ENCODE data around the gene GALNT9.
"Not testable (repeated sequence)": the region's sequence is repeated elsewhere in the genome, so short reads cannot be mapped to it uniquely, and the experiment has no call there.

GALNT9 gene

DNA sequence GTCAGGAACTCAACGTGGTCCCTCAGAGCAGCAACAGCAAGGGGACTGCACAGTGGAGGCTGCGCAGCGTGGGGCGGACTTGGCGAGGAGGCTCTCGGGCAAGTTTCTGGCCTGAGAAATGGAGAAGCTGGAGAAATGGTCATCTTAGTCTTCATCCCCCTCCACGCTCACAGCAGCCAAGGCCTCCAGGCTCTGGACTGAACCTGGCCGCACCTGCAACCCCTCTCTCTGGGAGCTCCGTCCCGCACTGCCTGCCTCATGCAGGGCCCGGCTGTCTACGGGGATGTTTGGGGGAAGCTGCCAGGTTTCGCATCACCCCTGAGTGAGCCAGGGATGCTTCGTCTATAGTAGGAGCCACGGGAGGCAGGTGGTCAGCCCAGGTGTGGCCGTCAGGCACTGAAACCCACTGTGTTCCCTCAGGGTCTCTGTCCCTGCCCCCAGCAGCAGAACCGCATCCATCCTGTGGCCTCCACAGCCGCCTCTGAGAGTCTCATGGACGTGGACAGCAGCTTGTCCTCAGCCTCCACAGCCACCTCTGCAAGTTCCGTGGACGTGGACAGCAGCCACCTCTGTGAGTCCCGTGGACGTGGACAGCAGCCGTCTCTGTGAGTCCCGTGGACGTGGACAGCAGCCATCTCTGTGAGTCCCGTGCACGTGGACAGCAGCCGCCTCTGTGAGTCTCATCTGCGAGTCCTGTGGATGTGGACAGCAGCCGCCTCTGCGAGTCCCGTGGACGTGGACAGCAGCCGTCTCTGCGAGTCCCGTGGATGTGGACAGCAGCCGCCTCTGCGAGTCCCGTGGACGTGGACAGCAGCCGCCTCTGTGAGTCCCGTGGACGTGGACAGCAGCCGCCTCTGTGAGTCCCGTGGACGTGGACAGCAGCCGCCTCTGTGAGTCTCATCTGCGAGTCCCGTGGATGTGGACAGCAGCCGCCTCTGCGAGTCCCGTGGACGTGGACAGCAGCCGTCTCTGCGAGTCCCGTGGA is 29.1 kb upstream of the GALNT9 start:
- not testable (repeated sequence) for DNase-seq (ENCODE audit: low read depth)

DNA sequence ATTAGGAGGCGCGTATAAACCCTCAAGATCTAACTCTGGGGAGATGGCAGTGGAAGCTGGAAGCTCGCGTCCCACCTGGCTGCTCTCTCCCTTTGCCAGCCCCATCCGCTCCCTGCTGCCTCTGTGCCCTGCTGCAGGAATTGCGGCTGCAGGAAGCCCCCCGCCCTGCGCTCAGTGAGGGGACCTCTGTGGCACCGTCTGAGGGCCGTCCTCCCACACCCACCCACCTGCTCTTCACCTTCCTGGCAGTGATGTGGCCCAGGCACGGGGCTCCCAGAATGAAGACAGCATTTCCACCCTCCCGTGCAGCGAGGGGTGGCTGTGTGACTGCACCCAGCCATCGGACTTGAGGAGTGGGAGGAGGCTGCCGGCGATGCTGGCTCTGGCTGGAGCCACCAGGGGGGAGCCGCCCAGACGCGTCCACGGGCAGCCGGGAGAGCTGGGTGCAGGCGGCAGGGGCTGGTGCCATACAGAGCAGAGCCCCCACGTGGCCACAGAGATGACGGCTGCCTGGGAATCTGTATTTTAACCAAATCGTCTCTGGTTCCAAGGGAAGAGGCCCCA is 28.3 kb upstream of the GALNT9 start:
- no peak for DNase-seq (ENCODE audit: low read depth)

DNA sequence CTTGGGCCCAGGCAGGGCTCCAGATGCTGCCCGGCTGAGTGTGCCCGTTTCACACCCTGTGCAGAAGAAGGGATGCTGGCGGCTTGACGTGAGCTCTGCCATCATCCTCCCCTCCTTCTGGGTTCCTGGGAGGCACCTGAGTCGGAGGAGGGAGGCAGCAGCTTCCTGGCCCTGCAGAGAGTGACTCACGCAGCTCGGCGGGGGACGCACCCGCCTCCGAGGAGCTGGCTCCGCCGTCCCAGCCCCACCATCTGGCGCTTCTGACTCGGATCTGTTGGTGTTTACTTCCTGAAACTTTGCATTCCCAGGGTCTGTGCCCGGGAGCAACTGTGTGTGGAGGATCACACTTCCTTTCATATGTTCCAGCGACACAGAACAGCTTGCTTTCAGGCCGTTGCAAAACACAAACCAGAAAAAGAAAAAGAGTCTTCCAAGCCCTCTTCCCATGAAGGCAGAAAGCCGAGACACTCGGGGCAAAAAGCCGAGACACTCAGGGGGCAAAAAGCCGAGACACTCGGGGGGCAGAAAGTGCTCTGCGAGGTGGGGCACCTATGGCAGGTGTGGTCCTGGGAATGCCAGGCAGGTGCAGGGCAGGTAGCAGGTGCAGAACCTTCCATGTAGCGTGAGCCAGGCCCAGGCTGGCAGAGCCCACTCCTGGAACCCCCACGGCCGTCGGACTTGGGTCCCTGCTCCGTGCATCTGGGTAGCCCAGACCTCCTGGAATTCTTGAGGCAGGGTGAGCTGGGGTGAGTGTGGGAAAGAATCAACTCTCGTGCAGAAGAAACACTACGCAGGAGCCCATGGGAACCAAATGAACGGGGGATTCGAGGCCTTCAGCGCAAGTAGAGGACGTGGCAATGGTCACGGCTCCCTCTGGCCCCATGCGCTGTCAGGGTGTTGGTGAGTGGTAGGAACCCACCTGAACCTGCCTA is 27.6 kb upstream of the GALNT9 start:
- peak; percentile 38 for DNase-seq (ENCODE audit: low read depth)

DNA sequence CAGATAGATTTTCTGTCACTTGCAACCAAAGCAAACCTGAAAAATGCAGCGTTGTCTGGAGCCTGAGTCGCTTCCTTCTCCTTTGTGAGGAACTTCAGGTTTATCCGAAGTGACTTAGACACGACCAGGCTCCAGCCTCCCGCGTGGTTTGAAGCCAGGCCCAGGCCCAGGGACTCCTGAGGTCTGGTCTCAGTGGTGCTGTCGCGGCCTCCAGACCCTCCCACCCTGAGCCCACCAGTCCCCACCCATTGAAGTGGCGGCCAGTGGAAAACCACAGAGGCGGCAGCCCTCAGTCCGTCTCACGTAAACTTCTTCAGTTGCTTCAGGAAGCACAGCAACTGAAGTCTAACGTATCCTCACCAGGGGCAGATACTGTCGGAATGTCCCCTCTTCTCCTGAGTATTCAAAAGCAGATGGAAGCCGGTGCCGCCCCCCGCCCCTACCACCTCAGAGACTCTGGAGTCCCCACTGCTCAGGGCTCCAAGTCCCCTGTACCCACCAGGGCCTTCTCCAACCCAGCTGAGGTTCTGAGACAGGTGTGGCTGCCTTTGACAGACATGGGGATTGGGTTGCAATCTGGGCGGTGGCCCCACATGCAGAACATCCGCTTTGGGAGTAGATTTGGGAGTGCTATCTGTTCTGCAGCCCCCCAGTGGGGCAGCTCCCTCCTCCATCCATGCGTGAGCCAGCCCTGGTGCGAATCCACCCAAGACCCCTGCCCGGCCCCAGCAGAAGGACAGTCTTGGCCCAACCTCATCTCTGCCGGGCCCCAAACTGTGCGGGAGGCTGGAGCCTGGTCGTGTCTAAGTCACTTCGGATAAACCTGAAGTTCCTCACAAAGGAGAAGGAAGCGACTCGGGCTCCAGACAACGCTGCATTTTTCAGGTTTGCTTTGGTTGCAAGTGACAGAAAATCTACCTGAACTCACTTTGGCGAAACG is 26.6 kb upstream of the GALNT9 start:
- no peak for DNase-seq (ENCODE audit: low read depth)

DNA sequence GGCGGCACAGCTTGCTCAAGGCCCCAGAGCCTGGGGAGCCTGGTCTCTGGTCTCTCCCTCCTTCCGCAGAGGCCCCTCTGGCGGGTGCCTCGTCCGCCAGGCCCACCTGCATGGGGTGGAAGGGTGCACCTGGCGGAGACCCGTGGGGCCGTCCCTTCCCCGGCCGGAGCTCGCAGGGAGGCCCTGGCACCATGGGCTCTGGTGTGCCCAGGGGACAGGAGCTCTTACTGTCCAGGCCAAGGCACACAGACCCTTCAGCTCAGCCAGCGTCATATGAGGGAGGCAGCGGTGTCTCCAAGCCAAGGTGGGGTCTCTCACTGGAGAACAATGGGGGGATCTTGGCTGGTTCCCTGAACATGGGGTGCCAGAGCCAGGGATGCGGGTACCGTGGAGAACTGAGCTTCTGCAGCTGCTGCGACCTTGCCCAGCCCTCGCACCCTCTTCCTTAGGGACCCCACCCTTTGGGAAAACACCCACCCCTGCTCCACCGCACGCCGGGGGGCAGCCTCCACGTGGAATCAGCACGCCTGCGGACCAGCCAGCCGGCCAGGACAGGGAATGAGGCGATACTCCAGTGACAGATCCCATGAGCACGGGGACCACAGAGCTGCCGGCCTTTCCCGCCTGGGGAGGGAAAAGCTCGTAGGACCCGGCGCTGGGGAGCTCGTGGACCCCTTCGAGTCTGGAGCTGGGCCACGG is 25.7 kb upstream of the GALNT9 start:
- no peak for DNase-seq (ENCODE audit: low read depth)

DNA sequence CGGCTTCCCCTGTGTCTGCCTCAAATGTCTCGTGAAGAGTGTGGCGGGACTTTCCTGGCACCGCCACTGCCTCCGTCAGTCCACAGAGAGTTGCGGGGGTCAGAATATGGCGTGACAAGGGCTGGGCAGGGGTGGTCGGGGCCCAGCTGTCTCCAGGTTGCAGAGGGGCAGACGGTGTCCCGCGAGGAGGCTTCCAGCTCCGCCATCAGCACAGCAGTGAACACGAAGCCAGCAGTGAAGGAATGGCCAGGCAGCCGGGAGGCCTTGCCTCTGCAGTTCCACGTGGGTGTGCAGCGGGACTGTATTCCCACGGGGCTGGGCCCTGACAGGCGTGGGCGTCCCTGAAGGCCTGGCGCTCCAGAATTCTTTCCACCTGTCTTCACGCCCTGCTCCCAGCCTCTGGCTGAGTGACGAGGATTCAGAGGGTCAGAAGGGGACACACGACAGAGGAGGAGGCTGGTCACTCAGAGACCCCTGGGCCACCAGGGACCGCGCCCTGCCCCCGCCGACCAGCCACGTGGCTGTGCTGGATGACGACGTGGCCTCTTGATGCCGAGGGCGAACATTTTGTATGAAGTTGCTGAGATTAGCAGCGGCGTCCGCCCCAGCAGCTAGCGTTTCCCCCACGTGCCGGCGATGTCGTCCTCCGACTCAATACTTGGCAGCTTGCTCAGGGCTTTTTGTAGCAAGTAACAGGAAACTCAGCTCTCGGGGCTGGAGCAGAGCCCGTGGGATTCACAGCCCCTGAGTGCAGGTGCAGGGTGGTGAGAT is 25.0 kb upstream of the GALNT9 start:
- no peak for DNase-seq (ENCODE audit: low read depth)

DNA sequence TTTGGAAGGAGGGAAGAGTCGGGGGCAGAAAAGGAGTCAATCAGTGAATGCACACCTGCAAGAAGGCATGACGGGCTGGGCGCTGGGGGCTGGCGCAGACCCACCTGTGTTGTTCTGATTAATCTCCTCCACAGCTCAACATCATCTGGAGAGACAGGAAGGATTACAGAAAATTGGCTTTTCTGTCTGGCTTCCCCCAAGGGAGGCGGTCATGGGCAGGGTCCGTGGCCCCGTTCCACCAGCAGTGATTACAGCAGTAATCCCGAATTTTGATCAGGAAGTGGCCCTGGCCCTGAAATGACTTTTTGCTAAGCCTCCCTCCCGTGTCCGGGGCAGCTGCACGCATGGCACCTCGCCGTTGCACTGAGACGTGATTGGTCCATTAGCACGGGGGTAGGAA is 24.4 kb upstream of the GALNT9 start:
- DNase-seq (ENCODE audit: low read depth), result no peak

DNA sequence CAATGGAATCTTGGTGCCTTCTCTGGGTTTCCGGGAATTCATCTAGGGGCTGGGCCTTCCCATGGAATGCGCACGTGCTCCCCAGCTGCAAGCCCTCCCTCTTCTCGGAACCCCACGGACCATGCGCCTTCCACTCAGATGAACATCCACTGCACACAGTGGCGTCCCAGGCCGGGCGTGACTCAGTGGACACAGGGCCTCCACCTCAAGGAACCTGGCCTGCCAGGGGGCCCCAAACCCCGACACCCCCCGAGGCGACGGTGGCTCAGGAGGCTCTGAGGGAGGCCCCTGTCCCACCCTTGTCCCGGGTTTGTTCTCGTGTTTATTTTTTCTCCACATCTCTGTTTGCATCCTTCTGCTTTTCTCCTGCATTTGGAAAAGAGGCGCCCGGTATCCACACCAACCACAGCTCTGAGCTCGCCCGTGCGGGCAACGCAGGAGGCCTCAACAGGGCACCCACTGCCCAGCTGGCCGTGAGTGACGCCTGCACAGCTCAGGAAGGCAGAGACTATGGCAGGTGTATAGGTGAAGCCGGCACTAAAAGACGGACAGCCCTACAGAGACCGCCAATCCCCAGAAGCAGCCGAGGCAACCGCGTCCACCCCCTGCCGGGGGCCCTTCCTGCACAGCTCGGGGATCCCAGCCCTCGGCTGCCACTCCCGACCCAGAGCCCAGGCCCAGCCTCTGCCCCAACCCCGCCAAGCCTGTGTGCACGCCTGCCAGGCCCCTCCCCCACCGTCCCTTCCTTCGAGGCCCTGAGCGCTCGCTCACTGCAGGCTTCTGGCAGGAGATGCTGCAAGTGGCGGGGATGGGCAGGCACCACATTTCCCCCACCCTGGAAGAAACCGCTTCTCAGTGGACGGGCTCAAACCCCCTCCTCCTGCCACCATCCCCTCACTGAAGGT is 23.8 kb upstream of the GALNT9 start:
- DNase-seq (ENCODE audit: low read depth), result no peak

DNA sequence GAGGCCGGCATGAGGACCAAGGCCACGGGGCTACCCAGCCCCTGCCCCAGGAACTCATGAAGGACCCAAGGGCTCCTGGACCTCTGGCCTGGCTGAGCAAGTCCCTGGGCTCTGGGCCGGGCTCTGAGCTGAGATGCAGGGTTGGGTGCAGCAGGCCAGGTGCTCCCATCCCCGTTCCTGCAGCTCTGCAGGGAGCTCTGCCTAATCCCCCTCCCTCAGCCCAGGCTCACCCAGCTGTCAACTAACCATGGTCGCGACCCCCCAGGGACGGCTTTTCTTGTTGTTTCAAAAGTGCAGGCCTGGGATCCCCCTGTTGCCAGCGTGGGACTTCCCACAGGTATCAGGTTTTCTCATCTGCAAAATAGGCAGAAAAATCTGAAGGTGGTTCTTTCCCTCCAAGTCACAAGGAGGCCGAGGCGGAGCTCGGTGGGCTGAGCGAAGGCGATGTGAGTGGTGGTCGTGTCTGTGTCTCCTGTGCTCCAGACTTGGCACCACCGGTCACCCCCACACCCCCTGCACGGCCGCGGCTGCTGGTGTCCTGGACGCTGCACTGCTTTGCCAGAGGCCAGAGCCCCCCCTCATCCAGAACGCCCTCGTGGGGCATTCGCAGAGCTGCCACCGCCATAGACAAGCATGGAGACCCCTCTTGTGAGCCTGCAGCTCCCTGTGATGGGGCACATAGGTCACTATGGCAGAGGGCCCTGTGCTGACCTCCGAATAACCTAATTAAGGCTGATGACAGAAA is 22.5 kb upstream of the GALNT9 start:
- no peak for DNase-seq (ENCODE audit: low read depth)

DNA sequence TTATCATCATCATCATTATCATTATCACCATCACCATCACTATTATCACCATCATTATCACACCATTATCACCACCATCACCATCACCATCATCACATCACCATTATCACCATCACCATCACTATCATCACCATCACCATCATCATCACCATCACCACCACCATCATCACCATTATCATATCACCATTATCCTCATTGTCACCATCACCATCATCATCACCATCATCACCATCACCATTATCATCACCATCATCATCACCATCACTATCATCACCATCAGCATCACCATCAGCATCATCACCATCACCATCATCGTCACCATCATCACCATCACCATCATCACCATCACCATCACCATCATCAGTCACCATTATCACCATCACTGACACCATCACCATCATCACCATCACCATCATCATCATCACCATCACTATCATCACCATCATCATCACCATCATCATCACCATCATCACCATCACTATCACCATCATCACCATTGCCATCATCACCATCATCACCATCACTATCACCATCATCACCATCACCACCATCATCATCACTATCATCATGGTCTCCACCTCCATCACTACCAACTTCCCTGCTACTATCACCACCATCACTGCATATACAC is 20.2 kb upstream of the GALNT9 start:
- DNase-seq (ENCODE audit: low read depth), result no peak

DNA sequence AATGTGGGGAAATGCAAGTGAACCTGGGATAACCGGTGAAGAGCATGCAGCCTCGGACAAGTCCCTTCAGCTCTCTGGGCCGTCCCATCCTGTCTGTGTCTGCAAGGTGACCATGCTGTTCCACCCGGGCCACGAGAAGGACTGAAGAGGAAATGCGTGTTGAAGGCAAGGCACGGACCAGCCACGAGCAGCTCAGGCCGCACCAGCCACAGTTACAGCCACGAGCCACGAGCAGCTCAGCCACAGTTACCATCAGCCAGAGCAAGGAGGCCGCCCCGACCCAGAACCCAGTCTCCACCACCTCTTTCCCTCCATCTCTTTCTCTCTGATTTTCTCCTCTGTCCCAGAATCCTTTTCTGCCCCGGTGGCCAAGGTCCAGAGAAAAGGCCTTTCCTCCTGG is 18.8 kb upstream of the GALNT9 start:
- DNase-seq (ENCODE audit: low read depth), result no peak

DNA sequence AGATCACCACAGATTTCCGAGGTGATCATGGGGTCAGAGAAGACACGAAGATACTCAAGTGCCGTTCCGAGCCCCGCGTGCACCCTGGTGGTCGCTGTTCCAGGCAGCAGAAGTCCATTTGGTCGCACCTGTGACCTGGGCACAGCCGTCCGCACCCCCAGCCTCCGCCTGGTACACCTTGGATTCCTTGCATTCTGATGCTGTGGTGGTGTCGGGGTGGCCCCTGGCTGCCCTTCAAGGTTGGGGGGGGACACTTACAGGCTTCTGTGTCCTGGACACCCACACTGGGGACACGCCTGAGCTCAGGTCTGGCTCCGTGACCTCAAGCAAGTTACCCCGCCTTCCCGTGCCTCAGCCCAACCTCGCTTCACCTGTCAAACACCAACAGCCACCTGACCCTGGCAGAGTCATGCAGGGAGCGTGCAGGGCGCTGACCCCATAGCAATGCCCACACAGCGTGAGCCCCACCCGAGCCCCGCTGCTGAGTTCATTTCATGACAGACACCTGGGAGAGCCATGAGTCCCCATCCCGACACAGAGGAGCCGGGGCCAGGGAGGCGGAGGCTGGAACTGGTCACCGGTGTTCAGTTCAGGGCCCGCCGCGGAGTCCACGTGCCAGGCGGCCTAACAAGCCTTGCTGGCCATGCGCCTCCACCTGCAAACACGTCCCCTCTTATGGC is 17.9 kb upstream of the GALNT9 start:
- DNase-seq (ENCODE audit: low read depth), result no peak

DNA sequence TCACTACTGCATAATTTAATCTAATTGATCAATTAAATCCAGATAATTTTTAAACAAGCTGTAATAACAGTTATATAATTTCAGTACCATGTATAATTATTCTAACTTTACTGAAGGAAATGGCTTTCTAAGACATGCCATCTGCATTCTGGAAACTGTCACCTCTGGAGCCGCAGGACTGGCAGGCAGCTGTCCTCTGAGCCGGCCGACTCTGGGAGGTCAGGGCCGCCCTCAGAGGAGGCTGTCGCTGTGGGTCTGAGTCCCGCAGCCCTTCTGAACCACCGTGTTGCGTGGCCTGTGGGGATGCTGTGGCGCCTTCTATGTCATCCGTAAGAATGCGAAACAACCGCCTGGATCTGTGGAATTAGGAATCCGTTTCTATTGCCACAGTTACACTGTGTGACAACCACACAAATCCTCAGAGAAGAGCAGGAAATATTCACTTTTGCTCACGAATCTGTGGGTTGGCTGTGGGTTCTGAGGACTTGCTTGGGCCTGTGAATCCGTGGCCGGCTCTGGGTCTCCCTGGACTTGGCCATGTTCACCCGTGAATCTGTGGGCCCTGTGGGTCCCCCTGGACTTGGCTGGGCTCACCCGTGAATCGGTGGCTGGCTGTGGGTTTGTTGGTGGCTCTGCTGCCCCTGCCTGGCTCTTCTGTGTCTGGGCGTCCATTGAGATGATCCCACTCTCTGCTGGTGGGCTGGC is 17.2 kb upstream of the GALNT9 start:
- DNase-seq (ENCODE audit: low read depth), result no peak

DNA sequence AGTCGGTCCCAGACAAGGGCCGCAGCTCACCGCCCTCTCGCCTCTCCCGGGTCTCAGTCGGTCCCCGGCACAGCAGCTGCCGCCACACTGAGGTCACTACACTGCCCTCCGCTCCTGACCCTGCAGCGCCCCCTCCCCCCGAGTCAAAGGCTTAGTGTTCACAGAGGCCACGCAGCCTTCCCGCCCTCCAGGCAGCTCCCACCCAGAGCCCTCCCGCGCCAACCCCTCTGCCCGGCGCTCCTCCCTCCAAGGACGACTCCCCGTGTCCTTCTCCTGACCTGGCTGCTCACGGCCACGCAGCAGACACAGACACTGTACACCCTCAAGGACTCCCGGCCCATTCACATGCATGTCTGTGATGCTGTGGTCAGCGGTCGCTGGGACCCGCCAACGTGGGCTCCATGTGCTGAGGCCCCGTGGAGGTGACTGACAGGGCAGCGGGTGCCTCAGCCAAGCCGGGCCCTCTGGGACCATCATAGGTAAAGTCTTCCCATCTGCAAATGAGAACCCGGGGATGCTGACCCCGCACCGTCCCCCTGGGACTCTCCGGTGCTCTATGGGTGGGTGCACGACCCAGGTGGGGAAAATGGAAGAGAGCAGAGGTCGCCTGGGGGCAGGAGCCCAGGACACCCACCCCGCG is 16.3 kb upstream of the GALNT9 start:
- no peak for DNase-seq (ENCODE audit: low read depth)

DNA sequence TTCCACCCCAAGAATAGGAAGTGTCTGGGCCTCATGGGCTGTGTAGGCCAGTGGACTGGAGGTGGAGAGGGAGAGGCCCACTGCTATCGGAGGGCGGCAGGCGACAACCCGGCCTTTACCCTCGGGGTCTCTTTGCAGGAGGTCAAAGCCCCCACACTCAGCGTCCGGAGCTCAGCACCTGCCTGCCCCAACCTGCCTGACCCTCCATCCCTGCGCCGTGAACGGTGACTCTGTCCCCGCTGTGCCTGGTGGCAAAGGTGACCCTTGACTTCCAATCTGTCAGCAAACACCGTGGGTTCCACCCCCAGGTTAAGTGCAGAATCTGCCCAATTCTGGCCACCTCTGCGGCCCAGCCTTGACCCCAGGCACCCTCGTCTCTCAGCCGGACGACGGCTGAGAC is 15.7 kb upstream of the GALNT9 start:
- DNase-seq (ENCODE audit: low read depth), result no peak

DNA sequence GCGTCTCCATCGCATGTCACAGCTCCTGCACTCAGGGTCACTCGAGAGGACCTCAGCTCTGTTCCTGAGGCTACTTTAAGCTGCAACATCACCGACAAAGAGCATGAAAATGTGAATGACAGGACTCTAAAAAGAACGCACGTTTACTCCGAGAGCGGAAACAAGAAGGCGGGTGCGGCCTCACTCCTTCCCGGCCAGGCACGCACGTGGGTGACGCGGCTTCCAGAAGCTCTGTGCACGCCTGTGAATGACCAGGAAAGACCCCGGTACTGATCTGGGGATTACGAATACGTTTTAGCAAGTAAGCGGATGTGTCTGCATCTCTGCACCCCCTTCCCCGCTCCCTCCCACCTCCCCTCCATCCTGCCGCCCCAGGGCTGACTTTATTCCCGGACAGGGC is 15.2 kb upstream of the GALNT9 start:
- no peak for DNase-seq (ENCODE audit: low read depth)

Measured in GM04504 (cell line).